ENCODE data around the gene CACNA1D. TPM values are rescaled to one million over a fixed set of nuclear protein-coding genes. Genes with fewer than 3 reads are reported as not detected.

Gene CACNA1D
- total RNA-seq, 1 donor from 2014 or later: 2.8 TPM

DNA sequence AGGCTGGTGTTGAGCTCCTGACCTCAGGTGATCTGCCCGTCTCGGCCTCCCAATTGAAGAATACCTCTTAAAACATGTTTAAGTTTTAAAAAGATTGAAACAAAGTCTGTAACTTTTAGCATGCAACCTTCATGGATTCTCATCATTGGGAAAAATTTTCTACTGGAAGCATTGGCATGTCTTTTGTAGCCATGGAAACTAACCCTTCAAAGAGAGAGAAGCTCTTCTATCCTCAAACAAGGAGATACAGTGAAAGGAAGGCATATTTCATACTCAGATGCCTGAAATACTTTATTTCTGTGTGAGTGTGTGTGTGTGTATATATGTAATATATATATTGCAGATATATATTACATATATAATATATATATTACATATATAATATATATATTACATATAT lies 196.9 kb downstream of the CACNA1D start:
- no peak for DNase-seq (ENCODE audit: low spot score in 2 of 2, unreplicated experiment in 2 of 2)
- Mint-ChIP-seq H3K9me3 (no peaks in the 10 kb centered on the region), H3K27me3 (ENCODE audit: low read depth) (peaks cover 9% of the 10 kb centered on the region), H3K4me1 (peaks cover 18% of the 10 kb centered on the region), H3K4me3 (no peak overlapping the region), H3K27ac (no peak overlapping the region), H3K36me3 (no peaks in the 10 kb centered on the region)
- TF ChIP-seq, protein P1, sequence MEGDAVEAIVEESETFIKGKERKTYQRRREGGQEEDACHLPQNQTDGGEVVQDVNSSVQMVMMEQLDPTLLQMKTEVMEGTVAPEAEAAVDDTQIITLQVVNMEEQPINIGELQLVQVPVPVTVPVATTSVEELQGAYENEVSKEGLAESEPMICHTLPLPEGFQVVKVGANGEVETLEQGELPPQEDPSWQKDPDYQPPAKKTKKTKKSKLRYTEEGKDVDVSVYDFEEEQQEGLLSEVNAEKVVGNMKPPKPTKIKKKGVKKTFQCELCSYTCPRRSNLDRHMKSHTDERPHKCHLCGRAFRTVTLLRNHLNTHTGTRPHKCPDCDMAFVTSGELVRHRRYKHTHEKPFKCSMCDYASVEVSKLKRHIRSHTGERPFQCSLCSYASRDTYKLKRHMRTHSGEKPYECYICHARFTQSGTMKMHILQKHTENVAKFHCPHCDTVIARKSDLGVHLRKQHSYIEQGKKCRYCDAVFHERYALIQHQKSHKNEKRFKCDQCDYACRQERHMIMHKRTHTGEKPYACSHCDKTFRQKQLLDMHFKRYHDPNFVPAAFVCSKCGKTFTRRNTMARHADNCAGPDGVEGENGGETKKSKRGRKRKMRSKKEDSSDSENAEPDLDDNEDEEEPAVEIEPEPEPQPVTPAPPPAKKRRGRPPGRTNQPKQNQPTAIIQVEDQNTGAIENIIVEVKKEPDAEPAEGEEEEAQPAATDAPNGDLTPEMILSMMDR (IDR thresholded peaks at IDR 0.05; ENCODE audit: unreplicated experiment): no peak

DNA sequence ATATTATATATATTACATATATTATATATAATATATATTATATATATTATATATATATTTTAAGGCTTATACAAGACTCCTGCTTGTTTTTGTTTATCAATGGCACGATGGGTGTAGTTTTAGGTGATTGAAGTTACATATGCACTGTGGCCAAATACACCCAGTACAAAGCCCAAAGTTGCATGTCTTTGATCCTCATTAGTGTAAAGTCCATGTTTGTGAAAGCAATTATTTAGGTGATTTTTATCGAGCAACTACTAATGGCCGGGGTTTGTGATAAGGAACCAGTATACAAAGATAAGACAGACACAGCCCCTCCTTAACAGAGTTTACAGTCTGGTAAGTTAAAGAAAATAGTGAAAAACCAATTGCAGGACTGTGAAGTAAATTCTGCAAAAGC lies 197.5 kb downstream of the CACNA1D start:
- Mint-ChIP-seq H3K27ac (no peak overlapping the region), H3K4me3 (no peak overlapping the region), H3K27me3 (ENCODE audit: low read depth) (peaks cover 12% of the 10 kb centered on the region), H3K36me3 (no peaks in the 10 kb centered on the region), H3K9me3 (no peaks in the 10 kb centered on the region), H3K4me1 (peaks cover 18% of the 10 kb centered on the region)
- DNase-seq (ENCODE audit: low spot score in 2 of 2, unreplicated experiment in 2 of 2): no peak
- TF ChIP-seq, protein P1 (IDR thresholded peaks at IDR 0.05; ENCODE audit: unreplicated experiment): no peak

DNA sequence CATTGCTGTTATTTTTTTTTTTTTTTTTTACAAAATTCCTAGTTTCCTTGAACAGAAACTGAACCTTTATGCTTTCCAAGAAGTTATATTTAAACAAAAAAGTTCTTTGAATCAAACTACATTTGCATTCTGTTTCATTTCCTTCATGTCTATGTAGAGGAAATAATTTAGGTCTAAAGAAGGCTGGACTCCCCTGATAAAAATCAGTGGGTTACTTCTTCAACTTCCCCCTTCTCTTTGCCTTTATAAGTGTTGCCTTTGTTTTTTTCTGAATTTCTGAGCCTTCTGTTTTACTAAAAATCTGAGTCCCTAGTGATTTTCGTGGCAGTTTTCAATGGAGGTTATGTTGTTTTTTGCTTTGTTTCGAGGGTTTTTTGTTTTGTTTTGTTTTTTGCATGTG lies 199.0 kb downstream of the CACNA1D start:
- no peak for DNase-seq (ENCODE audit: low spot score in 2 of 2, unreplicated experiment in 2 of 2)
- Mint-ChIP-seq H3K27ac (no peak overlapping the region), H3K9me3 (no peaks in the 10 kb centered on the region), H3K27me3 (ENCODE audit: low read depth) (peaks cover 12% of the 10 kb centered on the region), H3K36me3 (no peaks in the 10 kb centered on the region), H3K4me3 (no peak overlapping the region), H3K4me1 (peaks cover 18% of the 10 kb centered on the region)
- TF ChIP-seq, protein P1 (IDR thresholded peaks at IDR 0.05; ENCODE audit: unreplicated experiment): no peak

- Mint-ChIP-seq H3K27me3 (ENCODE audit: low read depth) (peaks cover 14% of the 10 kb centered on the region), H3K27ac (no peak overlapping the region)
- TF ChIP-seq, protein P1 (IDR thresholded peaks at IDR 0.05; ENCODE audit: unreplicated experiment): no peak
Observed at GRCh38 chr3:53694046-53694445, 199.6 kb downstream of the CACNA1D start.

DNA sequence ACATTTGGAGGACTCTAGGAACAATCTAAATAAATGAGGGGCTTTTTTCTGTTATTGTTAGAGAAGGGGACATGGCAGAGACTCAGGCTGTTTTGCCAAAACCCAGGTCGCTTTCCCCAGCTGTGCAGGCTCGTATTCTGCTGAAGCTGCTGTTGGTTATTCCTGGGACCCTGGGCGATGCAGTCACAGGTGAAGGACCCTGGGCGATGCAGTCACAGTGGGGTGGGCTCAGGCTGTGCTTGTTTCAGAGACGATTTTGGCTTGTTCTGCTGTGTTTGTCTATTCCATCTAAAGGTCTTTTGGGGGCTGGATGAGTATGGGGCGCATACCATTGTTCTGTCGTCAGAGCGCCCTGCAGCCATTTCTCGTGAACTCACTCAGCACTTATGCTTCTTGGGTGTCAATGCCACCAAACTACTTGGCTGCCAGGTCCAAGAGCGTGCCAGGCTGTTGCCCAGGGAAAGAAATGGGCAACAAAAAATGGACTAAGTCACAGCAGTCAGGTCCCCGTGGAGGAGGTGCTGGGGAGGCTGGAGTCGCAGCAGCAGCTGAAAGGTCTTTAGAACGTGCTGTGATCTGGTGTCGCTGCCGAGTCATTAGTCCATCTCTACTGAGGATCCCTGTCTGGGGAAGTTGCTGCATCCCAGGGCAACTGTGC lies 200.4 kb downstream of the CACNA1D start:
- no peak for DNase-seq (ENCODE audit: low spot score in 2 of 2, unreplicated experiment in 2 of 2)
- H3K36me3 Mint-ChIP-seq: no peaks in the 10 kb centered on the region
- peaks cover 8% of the 10 kb centered on the region for H3K4me1 Mint-ChIP-seq
- H3K4me3 Mint-ChIP-seq: no peak overlapping the region
- H3K27ac Mint-ChIP-seq: no peak overlapping the region
- H3K27me3 Mint-ChIP-seq (ENCODE audit: low read depth): peaks cover 16% of the 10 kb centered on the region
- no peaks in the 10 kb centered on the region for H3K9me3 Mint-ChIP-seq
- TF ChIP-seq, protein P1 (IDR thresholded peaks at IDR 0.05; ENCODE audit: unreplicated experiment): no peak

More at GRCh38 chr3:53694046-53694445, 199.6 kb downstream of the CACNA1D start:
- Mint-ChIP-seq H3K9me3 (no peaks in the 10 kb centered on the region), H3K4me3 (no peak overlapping the region), H3K4me1 (peaks cover 13% of the 10 kb centered on the region), H3K36me3 (no peaks in the 10 kb centered on the region)
- DNase-seq (ENCODE audit: low spot score in 2 of 2, unreplicated experiment in 2 of 2): no peak
